ACC112 (cell line): ENCODE data around the gene ROCK2.
"Not testable (repeated sequence)": the region's sequence is repeated elsewhere in the genome, so short reads cannot be mapped to it uniquely, and the experiment has no call there.

Experiments
- H2AFZ ChIP-seq: fragments of 200-600 bp; sonication (generic); one replicate; pipeline ENCODE4 v1.6.0; 2017; ENCODE audit warnings: antibody characterized with exemption, low read length; ENCODE audit not compliant: unreplicated experiment
- H3K27ac ChIP-seq: fragments of 200-600 bp; sonication (generic); 2 replicates; pipeline ENCODE4 v1.5.1; 2014; ENCODE audit warnings: low read depth, mild to moderate bottlenecking, antibody characterized with exemption, low read length, moderate library complexity
- H3K27me3 ChIP-seq: fragments of 200-600 bp; sonication (generic); 2 replicates; pipeline ENCODE4 v1.6.1; 2014; ENCODE audit warnings: mild to moderate bottlenecking, antibody characterized with exemption, low read length, moderate library complexity, mixed read lengths; ENCODE audit not compliant: insufficient read depth
- H3K36me3 ChIP-seq: fragments of 200-600 bp; sonication (generic); 2 replicates; pipeline ENCODE4 v1.6.1; 2016; ENCODE audit warnings: mild to moderate bottlenecking, antibody characterized with exemption, low read length, moderate library complexity, mixed read lengths; ENCODE audit not compliant: insufficient read depth
- H3K4me1 ChIP-seq: fragments of 200-600 bp; sonication (generic); one replicate; pipeline ENCODE4 v1.6.1; 2016; ENCODE audit warnings: low read length, mixed read lengths; ENCODE audit not compliant: insufficient read depth, unreplicated experiment, control insufficient read depth
- H3K4me3 ChIP-seq: fragments of 200-600 bp; sonication (generic); 2 replicates; pipeline ENCODE4 v1.5.1; 2014; ENCODE audit warnings: mild to moderate bottlenecking, low read depth, low read length
- H3K79me2 ChIP-seq: fragments of 200-600 bp; sonication (generic); one replicate; pipeline ENCODE4 v1.6.0; 2016; ENCODE audit warnings: low read length; ENCODE audit not compliant: control insufficient read depth, unreplicated experiment, insufficient read depth

ROCK2 gene

DNA sequence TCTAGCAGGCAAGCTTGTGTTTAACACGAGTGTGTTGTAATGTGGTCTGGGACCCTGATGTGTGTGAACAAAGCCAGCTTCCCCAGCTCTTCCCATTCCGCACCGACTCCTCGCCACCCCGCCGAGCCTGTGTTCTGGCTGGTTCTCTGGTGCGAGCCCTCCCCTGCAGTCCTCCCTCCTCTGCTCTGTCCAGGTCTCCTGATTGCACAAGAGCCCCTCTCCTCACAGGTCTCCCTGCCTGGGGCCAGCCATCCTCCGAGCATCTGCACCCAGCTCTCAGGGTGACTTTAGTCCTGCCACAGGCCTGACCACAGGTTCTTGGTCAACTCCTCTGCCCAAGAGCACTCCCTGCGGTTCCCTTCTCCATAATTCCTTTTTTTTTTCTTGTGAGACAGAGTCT lies 175.9 kb downstream of the ROCK2 start:
- Histone ChIP-seq H3K79me2 (no peaks in the 10 kb centered on the region), H2AFZ (no peak overlapping the region), H3K27ac (no peak overlapping the region), H3K4me1 (no peaks in the 10 kb centered on the region), H3K36me3 (no peaks in the 10 kb centered on the region), H3K4me3 (no peak overlapping the region), H3K27me3 (no peaks in the 10 kb centered on the region)

DNA sequence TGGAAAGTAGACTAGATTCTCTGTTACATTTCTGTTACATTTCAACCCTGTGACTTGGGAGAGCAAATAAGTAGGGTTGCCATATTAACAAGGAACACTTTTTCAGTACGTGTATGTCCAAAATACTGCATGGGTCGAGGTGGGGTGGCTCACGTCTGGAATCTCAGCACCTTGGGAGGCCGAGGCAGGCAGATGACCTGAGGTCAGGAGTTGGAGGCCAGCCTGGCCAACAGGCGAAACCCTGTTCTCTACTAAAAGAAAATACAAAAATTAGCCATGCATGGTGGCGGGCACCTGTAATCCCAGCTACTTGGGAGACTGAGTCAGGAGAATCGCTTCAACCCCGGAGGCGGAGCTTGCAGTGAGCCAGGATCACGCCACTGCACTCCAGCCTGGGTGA lies 178.0 kb downstream of the ROCK2 start:
- no peak overlapping the region for H2AFZ ChIP-seq
- H3K4me1 ChIP-seq: no peaks in the 10 kb centered on the region
- no peaks in the 10 kb centered on the region for H3K79me2 ChIP-seq
- H3K36me3 ChIP-seq: no peaks in the 10 kb centered on the region
- H3K27ac ChIP-seq: no peak overlapping the region
- H3K27me3 ChIP-seq: no peaks in the 10 kb centered on the region
- no peak overlapping the region for H3K4me3 ChIP-seq

DNA sequence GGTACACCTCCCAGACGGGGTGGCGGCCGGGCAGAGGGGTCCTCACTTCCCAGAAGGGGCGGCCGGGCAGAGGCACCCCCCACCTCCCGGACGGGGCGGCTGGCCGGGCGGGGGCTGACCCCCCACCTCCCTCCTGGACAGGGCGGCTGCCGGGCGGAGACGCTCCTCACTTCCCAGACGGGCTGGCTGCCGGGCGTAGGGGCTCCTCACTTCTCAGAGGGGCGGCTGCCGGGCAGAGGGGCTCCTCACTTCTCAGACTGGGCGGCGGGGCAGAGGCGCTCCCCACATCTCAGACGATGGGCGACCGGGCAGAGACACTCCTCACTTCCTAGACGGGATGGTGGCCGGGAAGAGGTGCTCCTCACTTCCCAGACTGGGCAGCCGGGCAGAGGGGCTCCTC lies 179.4 kb downstream of the ROCK2 start:
- H2AFZ ChIP-seq, H3K4me1 ChIP-seq, H3K36me3 ChIP-seq, H3K79me2 ChIP-seq, H3K27me3 ChIP-seq, H3K27ac ChIP-seq, H3K4me3 ChIP-seq: not testable (repeated sequence)

DNA sequence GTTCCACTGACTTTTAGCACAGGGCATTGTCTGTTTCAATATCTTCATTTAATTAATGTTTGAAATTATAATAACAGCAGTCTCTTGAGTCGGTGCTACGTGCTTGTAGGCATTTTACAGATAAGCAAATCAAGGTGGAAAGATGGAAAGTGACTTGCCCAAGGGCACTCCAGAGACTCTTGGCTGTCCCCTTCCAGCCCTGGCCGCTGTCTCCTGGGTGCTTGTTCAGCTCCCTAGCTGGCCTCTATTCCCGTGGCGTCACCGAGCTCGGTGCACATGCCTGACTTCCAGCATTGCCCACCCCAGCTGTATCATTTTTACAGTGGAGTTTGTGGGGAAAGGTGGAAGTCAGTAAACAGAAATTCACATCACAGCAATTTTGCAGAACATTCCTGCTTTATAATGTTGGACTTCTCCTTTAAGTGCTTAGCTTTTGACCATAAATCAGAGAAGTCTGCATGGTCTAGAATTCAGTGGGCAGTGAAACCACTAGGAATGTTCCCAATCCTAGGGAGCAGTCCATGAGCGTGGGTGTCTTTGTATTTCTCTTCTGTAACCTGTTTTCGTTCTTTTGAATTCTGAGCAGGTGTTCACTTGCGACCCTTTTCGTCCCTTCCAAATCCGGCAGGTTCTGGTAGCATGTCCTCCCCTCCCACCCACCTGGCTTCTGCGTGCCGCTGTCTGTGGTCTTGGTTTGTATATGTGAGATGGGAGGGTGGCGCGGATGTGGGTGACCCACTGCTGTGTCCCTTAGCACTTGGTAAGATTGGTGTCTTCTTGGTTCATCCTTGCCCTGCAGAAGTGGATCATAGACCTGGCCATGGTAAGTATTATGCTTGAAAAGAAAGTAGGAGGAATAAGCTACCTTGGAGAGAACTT lies 180.8 kb downstream of the ROCK2 start:
- Histone ChIP-seq H3K27ac (no peak overlapping the region), H3K36me3 (no peaks in the 10 kb centered on the region), H2AFZ (no peak overlapping the region), H3K4me1 (no peaks in the 10 kb centered on the region), H3K27me3 (no peaks in the 10 kb centered on the region), H3K4me3 (no peak overlapping the region), H3K79me2 (no peaks in the 10 kb centered on the region)

DNA sequence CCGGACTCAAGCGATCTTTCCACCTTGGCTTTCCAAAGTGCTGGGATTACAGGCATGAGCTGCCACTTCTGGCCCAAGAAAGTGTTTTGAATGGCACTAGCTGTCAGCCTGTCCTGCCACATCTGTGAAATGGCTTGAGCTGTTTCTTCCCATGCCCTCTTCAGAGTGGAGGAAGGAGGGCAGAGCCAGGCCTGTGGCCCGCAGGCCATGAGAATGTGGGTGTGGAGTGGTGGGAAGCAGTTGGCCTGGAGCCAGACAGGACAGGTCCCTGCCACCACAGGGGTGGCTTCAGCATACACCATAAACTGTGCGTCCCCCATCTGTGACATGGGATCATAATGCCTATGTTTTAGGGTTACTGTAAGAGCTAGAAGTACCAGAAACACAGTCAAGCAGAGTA lies 182.7 kb downstream of the ROCK2 start:
- Histone ChIP-seq H3K27ac (no peak overlapping the region), H3K36me3 (no peaks in the 10 kb centered on the region), H2AFZ (no peak overlapping the region), H3K27me3 (no peaks in the 10 kb centered on the region), H3K4me3 (no peak overlapping the region), H3K4me1 (no peaks in the 10 kb centered on the region), H3K79me2 (no peaks in the 10 kb centered on the region)

DNA sequence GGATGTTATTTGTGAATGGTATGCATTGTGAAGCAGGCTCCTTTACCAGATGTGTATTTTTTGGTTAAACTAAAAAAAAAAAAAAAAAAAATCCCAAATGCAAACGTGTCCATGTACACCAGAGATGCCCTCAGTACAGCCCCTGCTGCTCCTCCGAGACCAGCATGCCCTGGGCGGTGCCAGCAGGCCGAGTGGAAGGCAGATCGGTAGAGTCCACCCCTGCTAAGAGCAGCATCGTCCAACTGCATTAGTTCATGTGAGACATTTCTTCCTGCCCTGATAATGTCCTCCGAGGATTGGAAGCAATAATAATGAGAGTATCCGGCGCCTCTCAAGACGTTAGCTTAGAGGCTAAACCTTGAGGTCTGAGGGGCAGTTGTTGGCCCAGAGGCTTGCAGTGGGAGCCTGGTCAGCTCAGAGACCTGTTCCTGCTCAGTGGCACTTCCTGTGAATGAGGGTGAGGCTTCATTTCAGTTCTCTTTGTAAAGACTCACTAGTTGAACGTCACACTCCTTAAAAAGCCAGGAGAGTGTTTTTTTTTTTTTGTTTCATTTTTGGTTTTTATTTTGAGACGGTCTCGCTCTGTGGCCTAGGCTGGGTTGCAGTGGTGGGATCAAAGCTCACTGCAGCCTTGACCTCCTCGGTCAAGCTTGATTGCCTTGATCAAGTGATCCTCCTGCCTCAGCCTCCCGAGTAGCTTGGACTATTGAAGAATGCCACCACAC lies 183.5 kb downstream of the ROCK2 start:
- no peak overlapping the region for H3K4me3 ChIP-seq
- no peaks in the 10 kb centered on the region for H3K27me3 ChIP-seq
- H3K27ac ChIP-seq: no peak overlapping the region
- no peak overlapping the region for H2AFZ ChIP-seq
- H3K79me2 ChIP-seq: no peaks in the 10 kb centered on the region
- H3K4me1 ChIP-seq: peaks cover 3% of the 10 kb centered on the region
- H3K36me3 ChIP-seq: no peaks in the 10 kb centered on the region

DNA sequence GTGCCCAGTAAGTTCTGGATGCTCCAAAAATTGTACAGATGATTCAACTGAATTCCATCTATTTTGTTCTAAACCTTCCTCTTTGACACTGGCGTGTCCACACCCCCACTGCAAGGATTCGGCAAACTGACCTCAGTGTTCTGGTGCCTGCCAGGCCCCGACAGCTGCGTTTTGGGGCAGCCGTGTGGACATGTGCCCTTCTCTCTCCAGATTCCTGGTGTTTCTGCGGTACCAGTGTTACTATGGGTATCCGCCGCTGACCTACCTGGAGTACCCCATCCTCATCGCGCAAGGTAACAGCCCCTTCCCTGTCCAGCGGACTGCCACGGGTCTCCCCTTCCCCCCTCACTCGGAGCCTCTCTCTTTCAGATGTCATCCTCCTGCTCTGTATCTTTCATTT lies 184.2 kb downstream of the ROCK2 start:
- H3K27ac ChIP-seq: no peak overlapping the region
- H3K79me2 ChIP-seq: no peaks in the 10 kb centered on the region
- no peak overlapping the region for H3K4me3 ChIP-seq
- H3K4me1 ChIP-seq: peaks cover 4% of the 10 kb centered on the region
- no peaks in the 10 kb centered on the region for H3K27me3 ChIP-seq
- no peaks in the 10 kb centered on the region for H3K36me3 ChIP-seq
- no peak overlapping the region for H2AFZ ChIP-seq

DNA sequence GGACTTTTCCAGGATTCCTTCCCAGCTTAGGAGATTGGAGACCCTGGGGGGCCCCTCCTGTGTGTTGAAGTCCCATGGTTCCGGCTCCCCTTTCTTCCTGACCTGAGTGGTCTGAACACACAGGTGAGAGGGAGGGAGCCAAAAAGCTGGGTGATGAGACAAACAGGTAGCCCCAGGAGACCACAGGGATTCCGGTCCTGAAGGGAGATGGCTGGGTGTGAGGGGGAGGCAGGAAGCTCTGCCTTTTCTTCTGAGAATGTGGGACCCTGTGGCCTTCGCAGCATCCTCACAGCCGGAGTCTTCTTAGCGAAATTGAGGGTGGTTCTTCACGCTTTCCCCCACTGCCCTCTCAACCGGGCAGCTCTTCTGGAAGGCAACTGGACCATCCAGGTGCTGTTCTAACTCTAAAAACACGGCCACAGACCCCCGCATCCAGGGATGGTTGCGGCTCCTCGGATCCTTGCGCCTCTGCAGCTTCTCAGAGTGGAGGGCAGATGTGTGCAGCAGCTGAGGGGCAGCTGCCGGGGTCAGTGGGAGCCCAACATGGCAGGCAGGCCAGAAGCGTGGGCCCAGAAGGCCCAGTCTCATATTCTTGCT lies 184.8 kb downstream of the ROCK2 start:
- Histone ChIP-seq H3K4me1 (peaks cover 6% of the 10 kb centered on the region), H3K27ac (no peak overlapping the region)

DNA sequence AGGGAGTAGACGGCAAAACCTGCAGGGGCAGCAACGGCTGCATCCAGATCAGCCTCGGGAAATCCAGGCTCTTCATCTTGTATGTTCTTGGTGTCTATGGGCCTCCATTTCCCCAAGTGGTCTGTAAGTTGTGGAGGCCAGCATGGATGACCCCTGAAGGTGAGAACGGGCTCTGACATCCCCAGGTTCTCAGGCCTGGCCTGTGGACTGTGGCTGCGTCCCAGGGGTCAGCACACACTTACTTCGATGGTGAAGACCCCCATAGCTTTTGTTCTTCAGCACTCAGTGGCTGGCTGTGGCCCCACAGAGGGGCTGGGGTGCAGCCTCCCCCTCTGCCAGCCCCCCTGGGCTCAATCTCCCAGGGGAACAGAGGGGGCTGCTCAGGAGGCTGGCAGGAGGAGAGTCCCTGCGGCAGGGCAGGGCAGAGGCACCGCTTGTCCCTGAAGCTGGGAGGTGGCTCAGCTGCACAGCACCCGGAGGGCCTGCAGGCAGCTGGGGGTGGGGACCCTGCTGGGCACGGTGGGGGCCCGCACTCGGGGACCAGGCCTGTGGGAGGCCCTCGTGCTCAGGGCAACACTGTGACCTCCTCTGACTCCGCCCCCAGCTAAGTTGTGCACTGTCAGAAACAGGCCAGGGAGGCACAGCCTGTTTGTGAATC lies 185.4 kb downstream of the ROCK2 start:
- H2AFZ ChIP-seq: no peak overlapping the region
- no peaks in the 10 kb centered on the region for H3K27me3 ChIP-seq
- peaks cover 10% of the 10 kb centered on the region for H3K4me1 ChIP-seq
- H3K4me3 ChIP-seq: no peak overlapping the region
- H3K27ac ChIP-seq: no peak overlapping the region
- no peaks in the 10 kb centered on the region for H3K36me3 ChIP-seq
- no peaks in the 10 kb centered on the region for H3K79me2 ChIP-seq

More for the DNA sequence above, 184.8 kb downstream of the ROCK2 start:
- no peaks in the 10 kb centered on the region for H3K27me3 ChIP-seq
- no peaks in the 10 kb centered on the region for H3K79me2 ChIP-seq
- no peak overlapping the region for H3K4me3 ChIP-seq
- no peak overlapping the region for H2AFZ ChIP-seq
- no peaks in the 10 kb centered on the region for H3K36me3 ChIP-seq

DNA sequence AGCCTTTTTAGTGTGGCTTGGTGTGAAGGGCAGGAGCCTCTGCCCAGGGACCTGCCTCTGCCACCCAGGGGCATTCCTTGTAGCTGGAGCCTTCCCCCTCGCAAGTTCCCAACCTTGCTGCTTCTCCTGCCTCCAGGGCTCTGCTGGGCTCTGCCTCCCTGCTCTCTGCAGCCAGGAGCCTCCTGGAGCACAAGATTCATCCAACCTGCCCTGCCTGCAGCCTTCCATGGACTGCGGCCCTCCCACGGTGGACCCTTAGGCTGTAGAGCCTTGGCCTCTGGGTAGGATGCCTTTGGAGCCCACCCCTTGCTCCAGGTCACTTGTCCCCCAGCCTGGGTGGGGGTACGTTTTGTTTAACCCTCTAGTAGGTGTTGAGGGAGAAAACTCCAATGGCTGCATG lies 186.7 kb downstream of the ROCK2 start:
- H3K27ac ChIP-seq: no peak overlapping the region
- no peaks in the 10 kb centered on the region for H3K36me3 ChIP-seq
- H3K4me1 ChIP-seq: peaks cover 10% of the 10 kb centered on the region
- H3K79me2 ChIP-seq: no peaks in the 10 kb centered on the region
- H3K4me3 ChIP-seq: no peak overlapping the region
- H2AFZ ChIP-seq: no peak overlapping the region
- no peaks in the 10 kb centered on the region for H3K27me3 ChIP-seq
